GM12872 (cell line): ENCODE measurements around the gene MEIS1.

ENCODE experiments used
- TF ChIP-seq, protein P1 (sequence below): IDR thresholded peaks from 3 replicates; pipeline ENCODE4 v1.5.1; 2011; ENCODE audit warnings: low read depth, mild to moderate bottlenecking, low read length, moderate library complexity; ENCODE audit not compliant: insufficient read depth

Gene MEIS1

GRCh38 chr2:66488946-66489345 lies 54.0 kb downstream of the MEIS1 start:
- TF ChIP-seq, protein P1, sequence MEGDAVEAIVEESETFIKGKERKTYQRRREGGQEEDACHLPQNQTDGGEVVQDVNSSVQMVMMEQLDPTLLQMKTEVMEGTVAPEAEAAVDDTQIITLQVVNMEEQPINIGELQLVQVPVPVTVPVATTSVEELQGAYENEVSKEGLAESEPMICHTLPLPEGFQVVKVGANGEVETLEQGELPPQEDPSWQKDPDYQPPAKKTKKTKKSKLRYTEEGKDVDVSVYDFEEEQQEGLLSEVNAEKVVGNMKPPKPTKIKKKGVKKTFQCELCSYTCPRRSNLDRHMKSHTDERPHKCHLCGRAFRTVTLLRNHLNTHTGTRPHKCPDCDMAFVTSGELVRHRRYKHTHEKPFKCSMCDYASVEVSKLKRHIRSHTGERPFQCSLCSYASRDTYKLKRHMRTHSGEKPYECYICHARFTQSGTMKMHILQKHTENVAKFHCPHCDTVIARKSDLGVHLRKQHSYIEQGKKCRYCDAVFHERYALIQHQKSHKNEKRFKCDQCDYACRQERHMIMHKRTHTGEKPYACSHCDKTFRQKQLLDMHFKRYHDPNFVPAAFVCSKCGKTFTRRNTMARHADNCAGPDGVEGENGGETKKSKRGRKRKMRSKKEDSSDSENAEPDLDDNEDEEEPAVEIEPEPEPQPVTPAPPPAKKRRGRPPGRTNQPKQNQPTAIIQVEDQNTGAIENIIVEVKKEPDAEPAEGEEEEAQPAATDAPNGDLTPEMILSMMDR, result no peak

GRCh38 chr2:66489436-66489835 lies 54.5 kb downstream of the MEIS1 start:
- TF ChIP-seq, protein P1, result no peak

GRCh38 chr2:66490588-66491001 lies 55.7 kb downstream of the MEIS1 start:
- TF ChIP-seq, protein P1, result no peak

- TF ChIP-seq, protein P1, result no peak
Observed at GRCh38 chr2:66494708-66495107, 59.8 kb downstream of the MEIS1 start.

DNA sequence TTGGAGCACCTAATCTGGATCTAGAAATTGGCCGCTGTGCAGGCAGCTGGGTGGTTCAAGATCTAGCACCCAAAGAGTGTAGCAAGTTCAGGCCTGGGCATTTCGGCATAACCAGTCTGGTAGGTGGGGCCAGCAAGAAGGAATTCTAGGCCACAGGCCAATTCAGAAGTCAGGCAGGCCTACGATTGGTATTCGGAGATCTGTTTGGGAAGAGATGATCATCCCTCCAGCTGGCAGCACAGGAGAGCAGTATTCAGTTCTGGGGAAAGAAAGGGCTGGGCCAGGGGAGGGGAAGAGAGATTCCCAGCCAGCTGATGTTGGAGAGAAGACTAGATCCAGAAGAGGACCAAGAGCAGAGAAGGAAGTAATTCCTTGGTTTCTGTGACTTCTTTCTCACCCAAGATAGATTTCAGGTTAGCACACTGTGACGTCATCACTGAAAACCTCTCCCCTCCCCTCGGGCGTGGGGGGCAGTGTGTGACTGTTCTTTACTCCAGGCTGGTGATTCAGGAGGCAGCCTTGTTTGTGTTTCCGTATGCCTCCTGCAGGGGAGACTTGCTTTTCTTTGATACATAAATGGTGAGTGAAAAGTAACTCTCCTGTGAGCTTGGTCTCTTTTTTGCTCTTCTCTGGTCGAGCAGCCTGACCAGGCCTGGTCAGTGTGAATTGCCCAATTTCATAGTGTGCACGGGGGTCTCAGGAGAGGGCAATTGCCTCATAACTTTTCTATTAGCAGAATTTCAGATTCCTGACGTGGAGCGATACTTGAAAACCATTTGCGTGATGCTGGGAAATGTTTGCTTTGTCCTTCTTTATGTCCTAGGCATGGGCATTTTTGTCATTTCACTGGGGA lies 61.1 kb downstream of the MEIS1 start:
- TF ChIP-seq, protein P1, result no peak

GRCh38 chr2:66496670-66497420 lies 61.9 kb downstream of the MEIS1 start:
- TF ChIP-seq, protein P1, result no peak
